GM18498 (cell line): ENCODE measurements around the gene PIK3R5.
A peak's percentile ranks its signal among the peaks of the same experiment; 100 is the strongest.

ENCODE experiments used
- ATAC-seq: cut with Tn5 transposase; IDR thresholded peaks from one replicate; pipeline ENCODE4 v1.9.1; 2021; ENCODE audit warnings: mild to moderate bottlenecking, moderate library complexity; ENCODE audit not compliant: unreplicated experiment

PIK3R5 gene

DNA sequence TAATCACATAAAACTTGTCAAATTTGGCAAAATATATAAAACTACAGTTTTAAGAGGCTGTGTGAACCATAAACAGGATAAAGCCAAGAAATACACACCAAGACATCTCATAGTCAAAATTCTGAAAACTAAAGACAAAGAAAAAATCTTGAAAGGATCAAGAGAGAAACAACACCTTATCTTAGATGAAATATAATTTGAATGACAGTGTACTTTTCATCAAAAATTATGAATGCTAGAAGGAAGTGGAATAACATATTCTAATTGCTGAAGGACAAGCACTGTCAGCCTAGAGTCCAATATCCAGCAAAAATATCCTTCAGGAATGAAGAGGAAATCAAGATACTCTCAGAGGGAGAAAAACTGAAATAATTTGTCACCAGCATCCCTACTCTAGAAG lies 37.2 kb downstream of the PIK3R5 start:
- no peak for ATAC-seq

- no peak for ATAC-seq
Measured at GRCh38 chr17:8927395-8927794, 38.1 kb downstream of the PIK3R5 start.

DNA sequence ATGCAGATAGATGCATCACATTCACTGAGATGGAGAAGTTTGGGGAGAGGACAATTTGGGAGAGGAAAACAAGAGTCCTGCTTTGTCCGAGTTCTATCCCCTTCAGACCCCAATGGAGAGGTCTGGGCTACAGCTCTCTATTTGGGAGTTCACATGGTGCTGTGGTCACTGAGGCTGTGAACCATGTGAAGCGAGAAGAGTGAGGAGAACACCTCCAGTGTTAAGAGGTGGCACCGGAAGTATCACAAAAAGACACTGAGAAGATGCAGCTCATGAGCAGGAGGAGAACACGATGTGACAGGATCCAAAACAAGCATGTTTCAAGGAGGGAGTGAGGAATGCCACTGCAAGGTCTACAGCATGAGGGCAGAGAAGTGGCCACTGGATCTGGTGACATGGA lies 39.7 kb downstream of the PIK3R5 start:
- ATAC-seq = no peak

- no peak for ATAC-seq
Measured at GRCh38 chr17:8925141-8925540, 40.4 kb downstream of the PIK3R5 start.

GRCh38 chr17:8924595-8924994 lies 40.9 kb downstream of the PIK3R5 start:
- ATAC-seq = peak; percentile 90

DNA sequence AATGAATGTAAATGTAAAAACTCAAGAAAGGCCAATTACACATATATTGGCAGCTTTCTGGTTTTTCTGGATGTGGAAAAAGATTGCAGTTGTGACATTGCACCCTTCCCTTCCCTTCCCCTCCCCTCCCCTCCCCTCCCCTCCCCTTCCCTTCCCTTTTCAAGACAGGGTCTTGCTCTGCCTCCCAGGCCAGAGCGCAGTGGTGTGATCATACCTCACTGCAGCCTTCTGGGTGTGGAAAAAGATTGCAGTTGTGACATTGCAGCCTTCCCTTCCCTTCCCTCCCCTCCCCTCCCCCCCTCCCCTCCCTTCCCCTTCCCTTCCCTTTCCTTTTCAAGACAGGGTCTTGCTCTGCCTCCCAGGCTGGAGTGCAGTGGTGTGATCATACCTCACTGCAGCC lies 41.7 kb downstream of the PIK3R5 start:
- no peak for ATAC-seq

- no peak for ATAC-seq
Measured at GRCh38 chr17:8922928-8923327, 42.6 kb downstream of the PIK3R5 start.

- ATAC-seq = no peak
Measured at GRCh38 chr17:8922451-8922850, 43.1 kb downstream of the PIK3R5 start.

DNA sequence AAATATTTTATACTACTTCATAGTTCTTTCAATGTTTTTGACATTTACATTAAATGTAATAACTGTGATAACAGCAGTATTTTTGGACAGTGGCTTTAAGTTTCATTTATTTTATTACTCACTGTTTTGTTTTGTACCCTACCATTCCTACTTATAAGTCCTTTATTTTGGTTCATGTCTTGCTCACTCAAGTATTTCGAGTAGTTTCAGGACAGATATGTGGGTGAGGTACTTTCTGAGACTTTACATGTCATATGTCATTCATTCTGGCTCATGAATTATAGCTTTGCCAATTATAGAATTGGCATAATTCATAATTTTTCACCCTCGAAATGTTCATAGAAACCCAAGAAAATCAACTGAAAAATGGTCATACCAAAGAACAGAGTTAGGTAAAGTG lies 44.4 kb downstream of the PIK3R5 start:
- ATAC-seq = no peak

DNA sequence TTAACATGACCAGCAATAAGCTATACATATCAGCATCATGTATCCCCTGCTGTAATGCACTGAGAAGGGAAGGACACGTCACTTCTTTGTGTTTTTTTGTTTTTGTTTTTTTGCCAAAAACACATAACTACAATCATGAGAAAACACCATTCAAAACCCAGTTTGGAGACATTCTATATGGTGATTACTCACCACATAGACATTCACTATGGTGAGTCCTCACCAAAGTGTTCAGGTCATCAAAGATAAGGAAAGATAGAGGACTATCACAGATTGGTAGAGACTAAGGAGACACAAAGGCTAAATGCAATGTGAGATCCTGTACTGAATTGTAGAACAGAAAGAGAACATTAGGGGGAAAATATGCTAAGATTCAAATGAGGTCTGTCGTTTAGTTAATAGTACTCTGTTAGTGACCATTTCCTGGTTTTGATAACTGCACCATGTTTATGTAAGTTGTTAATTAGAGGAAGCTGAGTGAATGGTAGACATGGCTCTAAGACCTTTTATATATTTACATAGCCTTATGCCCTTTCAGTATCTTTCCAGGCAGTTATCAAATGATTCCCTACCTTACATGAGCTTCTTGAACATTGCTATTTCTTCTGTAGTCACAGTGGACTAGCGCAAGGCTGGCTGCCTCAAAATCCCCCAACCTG lies 46.6 kb downstream of the PIK3R5 start:
- no peak for ATAC-seq

DNA sequence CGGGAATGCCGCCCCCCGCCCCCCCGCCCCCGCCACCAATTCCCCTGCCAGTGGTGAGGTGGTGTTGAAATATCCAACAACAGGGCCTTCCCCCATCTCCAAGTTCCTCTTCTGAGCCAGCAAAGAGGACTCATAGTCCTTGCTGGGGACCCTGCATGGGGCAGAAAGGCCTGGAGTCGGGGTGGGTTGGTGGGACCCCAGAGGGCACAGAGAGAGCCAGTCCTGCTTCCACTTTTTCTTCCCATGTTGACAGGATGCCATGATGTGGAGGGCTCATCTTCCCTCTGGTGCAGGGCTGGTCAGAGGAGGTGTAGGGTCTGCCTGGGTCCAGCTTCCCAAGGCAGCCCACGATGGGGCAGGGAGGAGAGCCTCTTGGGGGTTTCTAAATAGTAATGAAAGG lies 49.0 kb downstream of the PIK3R5 start:
- ATAC-seq = no peak

DNA sequence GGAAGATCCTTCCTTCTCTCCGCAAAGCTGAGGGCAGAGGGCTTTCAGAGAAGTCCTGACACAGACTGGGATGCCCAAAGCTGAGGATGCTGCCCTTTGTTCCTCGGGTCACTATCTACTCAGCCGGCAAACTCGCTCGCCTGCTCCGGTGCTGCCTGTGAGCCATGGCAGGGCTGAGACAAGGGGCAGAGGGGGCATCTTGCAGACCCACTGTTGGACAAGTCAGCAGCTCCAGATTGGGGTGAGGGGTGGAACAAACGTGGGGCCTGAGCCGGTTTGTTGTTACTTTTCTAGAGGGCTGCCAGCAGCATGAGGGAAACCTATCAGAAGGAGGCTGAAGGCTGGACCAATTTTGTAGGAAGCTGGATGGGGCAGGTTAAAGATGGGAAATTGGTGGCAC lies 51.0 kb downstream of the PIK3R5 start:
- ATAC-seq = no peak

- ATAC-seq = no peak
Measured at GRCh38 chr17:8913879-8914278, 51.6 kb downstream of the PIK3R5 start.

DNA sequence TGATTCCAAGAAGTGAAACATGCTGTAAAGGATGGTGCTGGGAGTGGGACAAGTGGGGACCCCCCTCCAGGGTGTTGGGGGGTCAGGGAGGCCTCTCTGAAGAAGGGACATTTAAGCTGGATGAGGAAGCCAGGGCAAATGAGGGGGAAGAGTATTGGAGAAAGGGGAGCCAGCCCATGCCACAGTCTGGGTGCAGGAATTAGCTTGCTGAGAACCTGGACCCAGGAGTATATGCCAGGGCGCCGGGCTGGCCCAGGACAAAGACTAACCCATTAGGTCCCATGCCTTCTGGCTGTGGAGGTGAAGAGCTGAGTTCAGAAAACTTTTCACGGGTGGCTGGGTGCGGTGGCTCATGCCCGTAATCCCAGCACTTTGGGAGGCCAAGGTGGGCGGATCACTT lies 52.4 kb downstream of the PIK3R5 start:
- ATAC-seq = no peak

GRCh38 chr17:8912084-8912981 lies 53.2 kb downstream of the PIK3R5 start:
- no peak for ATAC-seq

DNA sequence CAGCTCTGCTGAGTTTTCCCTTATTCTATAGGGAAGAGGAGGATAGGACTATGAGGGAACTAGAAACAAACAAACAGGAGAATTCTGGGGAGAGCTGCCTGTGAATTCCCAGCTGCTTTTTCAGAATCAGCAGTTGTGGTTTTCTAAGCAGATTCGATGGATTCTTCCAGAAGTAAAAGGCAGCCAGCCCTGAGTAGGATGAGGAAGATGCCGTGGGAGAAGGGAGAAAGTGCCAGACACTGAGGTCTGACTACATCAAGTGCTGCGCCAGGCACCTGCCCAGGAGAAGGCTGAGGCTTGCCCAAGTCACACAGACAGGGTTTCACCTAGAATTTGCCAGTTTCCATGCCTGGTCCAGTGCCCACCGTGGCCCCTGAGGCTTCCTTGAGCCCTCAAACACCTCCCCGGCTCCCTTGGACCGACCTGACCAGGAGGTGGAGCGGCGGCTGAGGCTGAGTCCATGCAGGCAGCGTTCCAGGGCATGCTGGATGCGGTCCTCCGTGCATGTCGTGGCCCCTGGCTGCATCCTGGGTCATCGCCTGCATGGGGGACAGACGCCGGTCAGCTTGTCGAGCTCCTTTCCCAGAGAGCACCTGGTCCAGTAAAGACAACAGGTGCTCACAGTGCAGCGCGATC lies 54.4 kb downstream of the PIK3R5 start:
- ATAC-seq = no peak

DNA sequence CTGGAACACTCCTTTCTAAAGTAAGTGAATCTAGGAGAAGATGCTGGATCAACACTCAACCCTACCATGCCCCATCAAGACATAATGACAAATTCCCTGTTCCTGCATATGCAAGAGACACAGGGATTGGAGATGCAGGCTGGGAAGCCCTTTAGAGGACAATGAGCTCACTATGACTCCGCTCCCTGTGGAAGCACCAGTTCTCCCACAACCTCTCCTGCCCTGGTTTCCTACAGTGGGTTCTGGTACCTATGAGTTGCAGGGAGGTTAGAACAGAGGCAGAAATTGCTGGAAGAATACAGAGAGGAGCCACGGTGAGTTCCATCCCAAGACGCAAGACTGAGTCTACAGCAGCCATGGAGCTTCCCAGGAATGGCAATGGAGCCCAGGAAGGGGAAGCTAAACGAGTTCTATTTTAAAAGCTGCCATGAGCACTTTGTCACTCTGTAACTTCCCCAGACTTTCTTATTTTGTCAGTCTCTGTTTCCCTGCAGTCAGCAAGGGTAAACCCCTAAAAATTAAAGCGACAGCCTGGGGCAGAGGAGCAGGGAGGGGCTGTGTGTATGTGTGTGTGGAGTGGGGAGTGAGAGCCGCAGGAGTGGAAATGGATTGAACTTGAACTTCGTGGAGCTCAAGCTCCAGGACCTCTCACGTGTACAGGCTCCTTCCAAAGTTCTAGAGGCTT lies 55.8 kb downstream of the PIK3R5 start:
- no peak for ATAC-seq

DNA sequence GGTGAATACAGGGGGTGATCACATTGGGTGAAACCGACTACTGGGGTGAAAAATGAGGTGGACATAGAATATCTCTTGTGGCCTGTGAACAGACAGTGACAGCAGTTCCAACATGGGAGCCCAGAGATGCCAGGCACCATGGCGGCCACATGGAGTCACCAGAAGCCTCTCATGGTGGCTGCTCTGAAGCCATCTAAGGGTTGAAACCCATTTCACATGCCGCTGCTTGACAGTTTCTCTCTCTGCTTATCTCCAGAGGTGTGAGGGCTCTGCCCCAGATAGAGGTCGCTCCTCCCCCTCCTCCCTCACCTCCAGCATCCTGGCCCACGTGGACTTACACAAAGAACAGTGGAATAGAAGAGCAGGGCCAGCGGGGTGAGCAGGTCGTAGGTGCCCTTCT lies 60.2 kb downstream of the PIK3R5 start:
- ATAC-seq = no peak

DNA sequence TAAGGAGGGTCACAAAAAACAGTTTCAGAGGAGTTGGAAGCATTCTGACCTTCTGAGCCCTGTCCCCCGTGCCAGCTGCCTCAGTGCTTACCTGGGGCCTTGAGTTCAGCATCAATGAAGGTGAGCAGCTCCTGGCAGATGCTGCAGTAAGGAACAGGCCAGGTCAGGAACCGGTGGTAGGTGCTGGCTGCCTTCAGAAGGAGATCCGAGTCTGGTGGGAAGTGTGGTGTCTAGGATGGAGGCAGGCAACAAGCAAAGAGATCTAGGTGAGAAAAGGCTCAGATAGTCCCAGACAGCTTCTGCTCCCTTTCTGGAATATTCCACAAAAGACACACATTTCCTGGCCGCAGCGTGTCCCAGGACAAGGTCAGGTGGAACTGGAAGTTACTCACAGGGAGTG lies 60.8 kb downstream of the PIK3R5 start:
- ATAC-seq = no peak

DNA sequence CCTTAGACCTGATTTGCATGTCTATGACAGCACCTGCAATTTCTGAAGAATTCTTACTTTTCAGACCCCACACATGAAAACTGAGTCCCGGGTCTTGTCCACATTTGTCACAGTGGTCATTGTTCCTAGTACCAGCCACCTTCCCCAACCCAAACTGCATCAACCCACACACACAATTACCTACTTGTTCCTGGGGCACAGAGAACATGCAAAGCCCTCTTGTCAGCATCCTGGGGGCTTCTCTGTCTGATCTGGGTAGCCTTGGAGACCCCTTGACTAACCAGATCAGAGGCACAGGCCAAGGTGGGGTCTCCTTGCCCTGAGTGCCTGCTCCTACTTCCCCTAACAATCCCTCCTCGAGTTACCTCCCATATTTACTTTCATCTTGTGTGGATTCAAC lies 61.3 kb downstream of the PIK3R5 start:
- ATAC-seq = no peak
